Medulla oblongata (tissue), 1 donor: ENCODE data around the gene SLC25A6.
A peak's percentile ranks its signal among the peaks of the same experiment; 100 is the strongest.
"Not testable (repeated sequence)": the region's sequence is repeated elsewhere in the genome, so short reads cannot be mapped to it uniquely, and the experiment has no call there.

Source experiments
- DNase-seq: peaks from one replicate; pipeline ENCODE4 v3.0.0-alpha.2; 2015; ENCODE audit errors: extremely low spot score

The SLC25A6 gene

GRCh38 chrX:1391707-1392375, at the start of gene SLC25A6:
SLC25A6 (minus strand) TSS chrX:1392113; CDS start chrX:1392009, 104 bp downstream.
- DNase-seq: peak; percentile 98

- no peak for DNase-seq
These were observed 48.6 kb upstream of the SLC25A6 start for GRCh38 chrX:1440506-1440905.

- DNase-seq: no peak
These were observed 43.5 kb upstream of the SLC25A6 start for GRCh38 chrX:1435241-1435895.

GRCh38 chrX:1434871-1435240, 42.9 kb upstream of the SLC25A6 start:
- no peak for DNase-seq

GRCh38 chrX:1433646-1434357, 41.9 kb upstream of the SLC25A6 start:
- no peak for DNase-seq

GRCh38 chrX:1430451-1430850, 38.5 kb upstream of the SLC25A6 start:
- no peak for DNase-seq

- DNase-seq: no peak
These were observed 35.8 kb upstream of the SLC25A6 start for GRCh38 chrX:1427756-1428155.

GRCh38 chrX:1426321-1426720, 34.4 kb upstream of the SLC25A6 start:
- DNase-seq: not testable (repeated sequence)

GRCh38 chrX:1425381-1425780, 33.5 kb upstream of the SLC25A6 start:
- no peak for DNase-seq

GRCh38 chrX:1424147-1424851, 32.4 kb upstream of the SLC25A6 start:
- no peak for DNase-seq

- no peak for DNase-seq
These were observed 31.3 kb upstream of the SLC25A6 start for GRCh38 chrX:1423215-1423614.

GRCh38 chrX:1422135-1422465, 30.2 kb upstream of the SLC25A6 start:
- no peak for DNase-seq

- no peak for DNase-seq
These were observed 29.7 kb upstream of the SLC25A6 start for GRCh38 chrX:1421433-1422134.

GRCh38 chrX:1420371-1420770, 28.5 kb upstream of the SLC25A6 start:
- peak; percentile 16 for DNase-seq

GRCh38 chrX:1419545-1420355, 27.8 kb upstream of the SLC25A6 start:
- no peak for DNase-seq

- no peak for DNase-seq
These were observed 27.1 kb upstream of the SLC25A6 start for GRCh38 chrX:1418901-1419544.

GRCh38 chrX:1417921-1418771, 26.2 kb upstream of the SLC25A6 start:
- no peak for DNase-seq

- no peak for DNase-seq
These were observed 25.2 kb upstream of the SLC25A6 start for GRCh38 chrX:1416965-1417760.

- no peak for DNase-seq
These were observed 24.4 kb upstream of the SLC25A6 start for GRCh38 chrX:1416327-1416784.
